ENCODE results near the gene ARL4C.
A peak's percentile ranks its signal among the peaks of the same experiment; 100 is the strongest.

The ARL4C gene

DNA sequence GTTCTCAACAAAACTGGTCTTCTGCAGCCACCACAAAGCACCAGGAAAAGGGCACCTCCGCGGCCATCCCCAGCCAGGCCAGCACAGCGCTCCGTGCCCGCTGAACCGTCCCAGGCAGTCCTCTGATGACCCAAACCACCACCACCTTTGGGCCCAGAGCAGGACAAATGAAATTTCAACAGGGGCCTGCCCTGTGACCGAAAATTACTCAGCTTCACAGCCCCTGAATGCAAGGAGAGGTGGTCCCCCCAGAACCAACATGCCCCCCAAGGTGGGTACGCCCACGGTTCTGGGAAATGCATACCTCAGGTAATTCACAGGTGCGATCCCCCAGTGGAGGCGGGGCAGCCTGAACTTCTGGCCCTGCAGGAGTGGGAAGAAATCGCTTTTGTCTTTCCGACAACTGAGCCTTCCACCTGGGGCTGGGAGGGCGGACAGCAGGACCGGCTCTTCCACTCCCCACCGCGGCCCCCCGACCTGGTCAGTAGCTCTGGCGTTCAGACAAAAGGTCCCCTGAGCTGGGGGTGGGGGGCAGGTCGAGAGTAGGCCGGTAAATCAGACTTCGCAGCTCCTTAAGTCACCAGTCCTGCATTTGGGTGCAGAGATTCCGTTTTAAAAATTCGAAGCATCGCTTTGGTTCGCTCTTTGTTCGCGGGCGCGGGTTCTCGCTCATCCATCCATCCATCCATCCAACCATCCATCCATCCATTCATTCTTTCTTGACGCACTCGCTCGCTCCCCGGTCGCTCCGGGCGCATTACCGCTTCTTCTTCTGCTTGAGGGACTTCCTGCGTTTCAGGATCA is 1.4 kb downstream of the ARL4C start (continued):
- TF ChIP-seq YY1 (tag by site-specific recombination; IDR thresholded peaks at IDR 0.05) (no peak), ZNF529 (tag by site-specific recombination; IDR thresholded peaks at IDR 0.05; ENCODE audit: insufficient replicate concordance) (no peak), ZBTB17 (tag by site-specific recombination; IDR thresholded peaks at IDR 0.05) (peak; percentile 88), ZNF169 (tag by site-specific recombination; IDR thresholded peaks at IDR 0.05) (no peak), ZNF341 (tag by site-specific recombination; IDR thresholded peaks at IDR 0.05; ENCODE audit: low read depth) (peak; percentile 95), GLIS2 (tag by site-specific recombination; IDR thresholded peaks at IDR 0.05) (0 out of 2 replicates have a peak, but pooled peaks have one; percentile 53), KLF8 (tag by site-specific recombination; IDR thresholded peaks at IDR 0.05) (no peak), ZNF707 (tag by site-specific recombination; IDR thresholded peaks at IDR 0.05) (no peak), SP2 (tag by site-specific recombination; IDR thresholded peaks at IDR 0.05) (no peak), ZNF530 (tag by site-specific recombination; IDR thresholded peaks at IDR 0.05; ENCODE audit: low read depth) (no peak), ZNF561 (tag by site-specific recombination; IDR thresholded peaks at IDR 0.05; ENCODE audit: borderline replicate concordance) (no peak), ZNF184 (tag by site-specific recombination; IDR thresholded peaks at IDR 0.05) (no peak), GFI1B (tag by site-specific recombination; IDR thresholded peaks at IDR 0.05) (no peak), TCF7L2 (IDR thresholded peaks at IDR 0.05; ENCODE audit: borderline replicate concordance, low read depth, low read length) (no peak), ZXDB (tag by site-specific recombination; IDR thresholded peaks at IDR 0.05) (0 out of 2 replicates have a peak, but pooled peaks have one; percentile 2), ZNF366 (tag by site-specific recombination; conservative IDR thresholded peaks at IDR 0.05) (peak; percentile 94), GLIS1 (tag by site-specific recombination; IDR thresholded peaks at IDR 0.05) (no peak), ZNF16 (tag by site-specific recombination; IDR thresholded peaks at IDR 0.05; ENCODE audit: low read depth) (no peak), ZFP37 (tag by site-specific recombination; IDR thresholded peaks at IDR 0.05) (no peak), ZNF324 (tag by site-specific recombination; IDR thresholded peaks at IDR 0.05) (no peak), ZNF138 (tag by site-specific recombination; IDR thresholded peaks at IDR 0.05; ENCODE audit: borderline replicate concordance) (no peak), WT1 (tag by site-specific recombination; IDR thresholded peaks at IDR 0.05) (no peak), ZNF404 (tag by site-specific recombination; IDR thresholded peaks at IDR 0.05) (no peak)
- TF ChIP-seq, protein P1, sequence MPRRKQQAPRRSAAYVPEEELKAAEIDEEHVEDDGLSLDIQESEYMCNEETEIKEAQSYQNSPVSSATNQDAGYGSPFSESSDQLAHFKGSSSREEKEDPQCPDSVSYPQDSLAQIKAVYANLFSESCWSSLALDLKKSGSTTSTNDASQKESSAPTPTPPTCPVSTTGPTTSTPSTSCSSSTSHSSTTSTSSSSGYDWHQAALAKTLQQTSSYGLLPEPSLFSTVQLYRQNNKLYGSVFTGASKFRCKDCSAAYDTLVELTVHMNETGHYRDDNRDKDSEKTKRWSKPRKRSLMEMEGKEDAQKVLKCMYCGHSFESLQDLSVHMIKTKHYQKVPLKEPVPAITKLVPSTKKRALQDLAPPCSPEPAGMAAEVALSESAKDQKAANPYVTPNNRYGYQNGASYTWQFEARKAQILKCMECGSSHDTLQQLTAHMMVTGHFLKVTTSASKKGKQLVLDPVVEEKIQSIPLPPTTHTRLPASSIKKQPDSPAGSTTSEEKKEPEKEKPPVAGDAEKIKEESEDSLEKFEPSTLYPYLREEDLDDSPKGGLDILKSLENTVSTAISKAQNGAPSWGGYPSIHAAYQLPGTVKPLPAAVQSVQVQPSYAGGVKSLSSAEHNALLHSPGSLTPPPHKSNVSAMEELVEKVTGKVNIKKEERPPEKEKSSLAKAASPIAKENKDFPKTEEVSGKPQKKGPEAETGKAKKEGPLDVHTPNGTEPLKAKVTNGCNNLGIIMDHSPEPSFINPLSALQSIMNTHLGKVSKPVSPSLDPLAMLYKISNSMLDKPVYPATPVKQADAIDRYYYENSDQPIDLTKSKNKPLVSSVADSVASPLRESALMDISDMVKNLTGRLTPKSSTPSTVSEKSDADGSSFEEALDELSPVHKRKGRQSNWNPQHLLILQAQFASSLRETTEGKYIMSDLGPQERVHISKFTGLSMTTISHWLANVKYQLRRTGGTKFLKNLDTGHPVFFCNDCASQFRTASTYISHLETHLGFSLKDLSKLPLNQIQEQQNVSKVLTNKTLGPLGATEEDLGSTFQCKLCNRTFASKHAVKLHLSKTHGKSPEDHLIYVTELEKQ (tag by site-specific recombination; IDR thresholded peaks at IDR 0.05; ENCODE audit: borderline replicate concordance), result no peak
- TF ChIP-seq, protein P2, sequence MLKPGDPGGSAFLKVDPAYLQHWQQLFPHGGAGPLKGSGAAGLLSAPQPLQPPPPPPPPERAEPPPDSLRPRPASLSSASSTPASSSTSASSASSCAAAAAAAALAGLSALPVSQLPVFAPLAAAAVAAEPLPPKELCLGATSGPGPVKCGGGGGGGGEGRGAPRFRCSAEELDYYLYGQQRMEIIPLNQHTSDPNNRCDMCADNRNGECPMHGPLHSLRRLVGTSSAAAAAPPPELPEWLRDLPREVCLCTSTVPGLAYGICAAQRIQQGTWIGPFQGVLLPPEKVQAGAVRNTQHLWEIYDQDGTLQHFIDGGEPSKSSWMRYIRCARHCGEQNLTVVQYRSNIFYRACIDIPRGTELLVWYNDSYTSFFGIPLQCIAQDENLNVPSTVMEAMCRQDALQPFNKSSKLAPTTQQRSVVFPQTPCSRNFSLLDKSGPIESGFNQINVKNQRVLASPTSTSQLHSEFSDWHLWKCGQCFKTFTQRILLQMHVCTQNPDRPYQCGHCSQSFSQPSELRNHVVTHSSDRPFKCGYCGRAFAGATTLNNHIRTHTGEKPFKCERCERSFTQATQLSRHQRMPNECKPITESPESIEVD (tag by site-specific recombination; IDR thresholded peaks at IDR 0.05), result no peak
- TF ChIP-seq, protein P3, sequence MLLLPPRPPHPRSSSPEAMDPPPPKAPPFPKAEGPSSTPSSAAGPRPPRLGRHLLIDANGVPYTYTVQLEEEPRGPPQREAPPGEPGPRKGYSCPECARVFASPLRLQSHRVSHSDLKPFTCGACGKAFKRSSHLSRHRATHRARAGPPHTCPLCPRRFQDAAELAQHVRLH (tag by site-specific recombination; IDR thresholded peaks at IDR 0.05), result no peak
- TF ChIP-seq, protein P4, sequence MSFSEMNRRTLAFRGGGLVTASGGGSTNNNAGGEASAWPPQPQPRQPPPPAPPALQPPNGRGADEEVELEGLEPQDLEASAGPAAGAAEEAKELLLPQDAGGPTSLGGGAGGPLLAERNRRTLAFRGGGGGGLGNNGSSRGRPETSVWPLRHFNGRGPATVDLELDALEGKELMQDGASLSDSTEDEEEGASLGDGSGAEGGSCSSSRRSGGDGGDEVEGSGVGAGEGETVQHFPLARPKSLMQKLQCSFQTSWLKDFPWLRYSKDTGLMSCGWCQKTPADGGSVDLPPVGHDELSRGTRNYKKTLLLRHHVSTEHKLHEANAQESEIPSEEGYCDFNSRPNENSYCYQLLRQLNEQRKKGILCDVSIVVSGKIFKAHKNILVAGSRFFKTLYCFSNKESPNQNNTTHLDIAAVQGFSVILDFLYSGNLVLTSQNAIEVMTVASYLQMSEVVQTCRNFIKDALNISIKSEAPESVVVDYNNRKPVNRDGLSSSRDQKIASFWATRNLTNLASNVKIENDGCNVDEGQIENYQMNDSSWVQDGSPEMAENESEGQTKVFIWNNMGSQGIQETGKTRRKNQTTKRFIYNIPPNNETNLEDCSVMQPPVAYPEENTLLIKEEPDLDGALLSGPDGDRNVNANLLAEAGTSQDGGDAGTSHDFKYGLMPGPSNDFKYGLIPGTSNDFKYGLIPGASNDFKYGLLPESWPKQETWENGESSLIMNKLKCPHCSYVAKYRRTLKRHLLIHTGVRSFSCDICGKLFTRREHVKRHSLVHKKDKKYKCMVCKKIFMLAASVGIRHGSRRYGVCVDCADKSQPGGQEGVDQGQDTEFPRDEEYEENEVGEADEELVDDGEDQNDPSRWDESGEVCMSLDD (tag by site-specific recombination; IDR thresholded peaks at IDR 0.05), result no peak
- TF ChIP-seq, protein P5, sequence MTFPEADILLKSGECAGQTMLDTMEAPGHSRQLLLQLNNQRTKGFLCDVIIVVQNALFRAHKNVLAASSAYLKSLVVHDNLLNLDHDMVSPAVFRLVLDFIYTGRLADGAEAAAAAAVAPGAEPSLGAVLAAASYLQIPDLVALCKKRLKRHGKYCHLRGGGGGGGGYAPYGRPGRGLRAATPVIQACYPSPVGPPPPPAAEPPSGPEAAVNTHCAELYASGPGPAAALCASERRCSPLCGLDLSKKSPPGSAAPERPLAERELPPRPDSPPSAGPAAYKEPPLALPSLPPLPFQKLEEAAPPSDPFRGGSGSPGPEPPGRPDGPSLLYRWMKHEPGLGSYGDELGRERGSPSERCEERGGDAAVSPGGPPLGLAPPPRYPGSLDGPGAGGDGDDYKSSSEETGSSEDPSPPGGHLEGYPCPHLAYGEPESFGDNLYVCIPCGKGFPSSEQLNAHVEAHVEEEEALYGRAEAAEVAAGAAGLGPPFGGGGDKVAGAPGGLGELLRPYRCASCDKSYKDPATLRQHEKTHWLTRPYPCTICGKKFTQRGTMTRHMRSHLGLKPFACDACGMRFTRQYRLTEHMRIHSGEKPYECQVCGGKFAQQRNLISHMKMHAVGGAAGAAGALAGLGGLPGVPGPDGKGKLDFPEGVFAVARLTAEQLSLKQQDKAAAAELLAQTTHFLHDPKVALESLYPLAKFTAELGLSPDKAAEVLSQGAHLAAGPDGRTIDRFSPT (tag by site-specific recombination; IDR thresholded peaks at IDR 0.05), result no peak
- TF ChIP-seq, protein P6, sequence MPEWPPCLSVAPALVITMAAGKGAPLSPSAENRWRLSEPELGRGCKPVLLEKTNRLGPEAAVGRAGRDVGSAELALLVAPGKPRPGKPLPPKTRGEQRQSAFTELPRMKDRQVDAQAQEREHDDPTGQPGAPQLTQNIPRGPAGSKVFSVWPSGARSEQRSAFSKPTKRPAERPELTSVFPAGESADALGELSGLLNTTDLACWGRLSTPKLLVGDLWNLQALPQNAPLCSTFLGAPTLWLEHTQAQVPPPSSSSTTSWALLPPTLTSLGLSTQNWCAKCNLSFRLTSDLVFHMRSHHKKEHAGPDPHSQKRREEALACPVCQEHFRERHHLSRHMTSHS (tag by site-specific recombination; IDR thresholded peaks at IDR 0.05), result no peak
